Spinal cord (tissue), 10 donors: Measurements from ENCODE around the gene UBE2G1. TPM values are rescaled to one million over a fixed set of nuclear protein-coding genes. Genes with fewer than 3 reads are reported as not detected.

Source experiments
- DNase-seq, 6 donors: peaks; one replicate each; pipeline versions ENCODE4 v3.0.0 to v3.0.0-alpha.2; 2013 to 2015; ENCODE audit warnings: low spot score in 6 of 6, low read depth in 4 of 6
- H3K27ac ChIP-seq: one replicate; pipeline ENCODE4 v1.5.1; 2013; ENCODE audit warnings: low read depth, low read length, control low read depth
- H3K27me3 ChIP-seq: one replicate; pipeline ENCODE4 v1.6.1; 2013; ENCODE audit warnings: low read length; ENCODE audit not compliant: control insufficient read depth, insufficient read depth
- H3K36me3 ChIP-seq: one replicate; pipeline ENCODE4 v1.6.1; 2013; ENCODE audit warnings: low read length; ENCODE audit not compliant: control insufficient read depth, insufficient read depth
- H3K4me1 ChIP-seq: one replicate; pipeline ENCODE4 v1.6.1; 2013; ENCODE audit warnings: low read length; ENCODE audit not compliant: control insufficient read depth, insufficient read depth
- H3K4me3 ChIP-seq: one replicate; pipeline ENCODE4 v1.5.1; 2013; ENCODE audit warnings: low read depth, low read length, control low read depth
- H3K9me3 ChIP-seq: one replicate; pipeline ENCODE4 v1.6.1; 2013; ENCODE audit warnings: low read length; ENCODE audit not compliant: control insufficient read depth, insufficient read depth
- WGBS: methylation state at CpG from one replicate; pipeline ENCODE4 v1.1.5; 2013; ENCODE audit warnings: missing lambda C conversion rate; ENCODE audit not compliant: insufficient coverage; 5-methylcytosine and 5-hydroxymethylcytosine counted together
- polyA plus RNA-seq, 2 donors: library from polyadenylated mRNA; unstranded; fragments of 120-200 nt; gene quantifications; one replicate each; pipeline ENCODE4 v1.2.1, GENCODE V29; 2013; ENCODE audit not compliant: insufficient read length in 2 of 2
- total RNA-seq, 2 donors: library from RNA; depleted of rRNA in 1 of 2; stranded (reverse); fragments of 120-200 nt in 1 of 2; fragments of >200 nt in 1 of 2; gene quantifications; one replicate each; pipeline versions ENCODE4 v1.2.3 to v1.2.4, GENCODE V29; 2013 to 2014
- donor health status: healthy.

The UBE2G1 gene
- total and polyA plus RNA-seq, 4 donors, result 40.3 to 73.4 (median 59.1) TPM

DNA sequence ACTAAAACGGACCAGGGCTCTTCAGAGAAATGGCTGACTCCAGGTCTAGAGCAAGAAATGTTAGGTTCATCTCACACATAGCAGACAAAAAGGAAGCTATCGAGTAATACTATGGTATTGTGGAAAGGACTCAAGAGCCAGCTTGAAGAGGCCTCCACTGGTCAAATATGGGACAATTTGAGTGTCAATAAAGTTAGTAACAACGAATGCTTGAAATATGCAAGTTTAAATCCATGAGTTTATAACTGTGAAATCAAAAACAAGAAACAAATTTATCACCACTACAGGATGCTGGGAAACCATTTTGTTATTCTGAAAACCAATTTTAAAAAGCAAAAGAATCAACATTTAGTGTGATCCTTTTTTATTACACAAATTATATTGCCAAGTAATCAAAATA lies 52.3 kb downstream of the UBE2G1 start:
- no peak for DNase-seq
- Histone ChIP-seq H3K9me3 (no peaks in the 10 kb centered on the region), H3K36me3 (no peaks in the 10 kb centered on the region), H3K27ac (no peak overlapping the region), H3K27me3 (no peaks in the 10 kb centered on the region), H3K4me3 (no peak overlapping the region), H3K4me1 (peaks cover 8% of the 10 kb centered on the region)
- WGBS, result no CpG with 5 or more reads among the region's 3 CpGs

DNA sequence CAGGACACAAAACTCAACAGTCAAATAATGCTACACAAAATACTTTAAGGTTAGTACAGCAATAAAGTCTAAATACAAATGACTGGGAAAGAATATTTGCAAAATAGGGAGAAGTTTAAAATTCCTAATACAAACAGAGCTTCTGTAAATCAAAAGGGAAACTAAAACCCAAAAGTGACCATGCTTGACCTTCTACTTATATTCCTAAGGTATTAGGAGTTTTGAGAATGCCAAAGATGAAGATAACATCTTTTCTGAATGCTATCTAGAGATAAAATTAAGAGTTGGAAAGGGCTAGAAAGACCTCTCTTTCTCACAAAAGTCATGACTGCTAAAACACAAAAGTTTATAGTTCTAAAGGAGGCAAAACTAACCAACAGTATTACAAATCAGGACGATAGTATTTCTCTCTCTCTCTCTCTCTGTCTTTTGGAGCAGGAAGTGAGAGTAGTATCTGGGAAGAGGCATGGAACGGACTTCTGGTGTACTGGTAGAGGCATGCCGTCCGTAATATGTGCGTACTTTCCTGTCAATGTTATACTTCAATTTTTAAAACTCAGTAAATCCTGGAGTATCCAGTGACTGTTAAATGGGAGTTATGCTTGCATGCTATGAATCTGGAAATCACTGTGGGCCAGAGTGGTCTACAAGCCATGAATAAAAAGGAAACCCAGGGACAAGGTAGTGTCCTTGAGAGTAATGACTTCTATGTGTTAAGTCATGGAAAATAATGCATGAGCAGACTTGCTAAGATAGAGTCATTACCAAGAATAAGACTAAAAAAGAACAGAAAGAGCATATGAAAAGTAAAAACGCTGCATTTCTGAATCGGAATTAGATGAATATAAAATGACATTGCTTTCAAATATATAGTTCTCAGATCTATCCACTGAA lies 53.0 kb downstream of the UBE2G1 start:
- H3K4me1 ChIP-seq, result peaks cover 8% of the 10 kb centered on the region
- WGBS, result no CpG with 5 or more reads among the region's 7 CpGs
- H3K27ac ChIP-seq, result no peak overlapping the region
- H3K9me3 ChIP-seq, result no peaks in the 10 kb centered on the region
- H3K36me3 ChIP-seq, result no peaks in the 10 kb centered on the region
- H3K4me3 ChIP-seq, result no peak overlapping the region
- no peaks in the 10 kb centered on the region for H3K27me3 ChIP-seq
- no peak for DNase-seq

DNA sequence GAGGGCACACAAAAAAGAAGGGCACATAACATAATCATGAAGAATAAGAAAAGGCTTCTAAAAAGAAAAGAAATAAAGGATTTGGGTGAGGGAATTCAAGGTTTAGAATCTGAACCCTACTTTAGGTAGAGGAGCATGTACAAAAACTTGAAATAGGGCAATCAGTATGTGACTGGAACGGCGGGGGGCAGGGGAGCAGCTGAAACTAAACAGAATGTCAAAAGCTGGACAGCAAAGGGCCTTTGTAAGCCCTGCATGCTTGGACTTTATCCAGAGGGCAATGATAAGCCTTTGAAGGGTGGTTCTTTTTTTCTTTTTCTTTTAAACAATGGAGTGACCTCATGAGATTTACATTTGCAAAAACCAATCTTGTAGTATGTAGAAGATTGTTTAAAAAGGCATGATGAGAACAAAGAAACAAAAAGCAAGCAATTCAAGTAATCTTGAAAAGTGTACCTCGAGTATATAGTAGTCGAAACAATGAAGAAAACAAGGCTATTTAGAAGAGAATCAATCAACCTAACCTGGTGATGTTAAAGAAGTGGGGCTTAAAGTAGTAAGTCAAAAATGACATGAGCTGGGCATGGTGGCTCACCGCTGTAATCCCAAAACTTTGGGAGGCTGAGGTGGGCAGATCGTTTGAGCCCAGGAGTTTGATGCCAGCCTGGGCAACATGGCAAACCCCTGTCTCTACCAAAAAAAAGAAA lies 56.0 kb downstream of the UBE2G1 start:
- DNase-seq, result peak in 2 of 6 donors; percentile 47 to 52
- Histone ChIP-seq H3K36me3 (no peaks in the 10 kb centered on the region), H3K27me3 (no peaks in the 10 kb centered on the region), H3K9me3 (no peaks in the 10 kb centered on the region), H3K4me3 (no peak overlapping the region), H3K4me1 (peaks cover 4% of the 10 kb centered on the region), H3K27ac (peak overlapping the region; percentile 26)
- 22% methylated on average over 2 of the region's 6 CpGs for WGBS

DNA sequence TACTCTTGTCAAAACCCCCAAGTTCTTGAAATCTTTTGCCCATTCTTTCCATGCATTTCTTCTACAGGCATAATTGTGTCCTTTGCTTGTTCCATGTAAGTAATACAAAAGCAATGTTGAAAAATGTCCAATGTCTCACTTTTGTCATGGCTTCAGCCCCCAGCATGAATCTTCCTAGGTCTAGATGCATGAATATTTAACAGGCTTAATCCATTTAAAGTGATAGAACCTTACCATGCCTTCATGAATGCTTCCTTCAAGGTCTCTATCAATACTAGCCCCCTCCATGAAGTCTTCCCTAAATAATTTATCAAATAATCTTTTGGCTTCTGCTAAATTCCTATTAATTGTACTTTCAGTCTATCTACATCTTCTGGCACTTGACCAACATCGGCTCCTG lies 56.6 kb downstream of the UBE2G1 start:
- Histone ChIP-seq H3K36me3 (no peaks in the 10 kb centered on the region), H3K27me3 (no peaks in the 10 kb centered on the region), H3K9me3 (no peaks in the 10 kb centered on the region), H3K4me3 (no peak overlapping the region), H3K4me1 (peaks cover 4% of the 10 kb centered on the region), H3K27ac (peak overlapping the region; percentile 26)
- no CpG with 5 or more reads among the region's 1 CpG for WGBS
- DNase-seq, result no peak

DNA sequence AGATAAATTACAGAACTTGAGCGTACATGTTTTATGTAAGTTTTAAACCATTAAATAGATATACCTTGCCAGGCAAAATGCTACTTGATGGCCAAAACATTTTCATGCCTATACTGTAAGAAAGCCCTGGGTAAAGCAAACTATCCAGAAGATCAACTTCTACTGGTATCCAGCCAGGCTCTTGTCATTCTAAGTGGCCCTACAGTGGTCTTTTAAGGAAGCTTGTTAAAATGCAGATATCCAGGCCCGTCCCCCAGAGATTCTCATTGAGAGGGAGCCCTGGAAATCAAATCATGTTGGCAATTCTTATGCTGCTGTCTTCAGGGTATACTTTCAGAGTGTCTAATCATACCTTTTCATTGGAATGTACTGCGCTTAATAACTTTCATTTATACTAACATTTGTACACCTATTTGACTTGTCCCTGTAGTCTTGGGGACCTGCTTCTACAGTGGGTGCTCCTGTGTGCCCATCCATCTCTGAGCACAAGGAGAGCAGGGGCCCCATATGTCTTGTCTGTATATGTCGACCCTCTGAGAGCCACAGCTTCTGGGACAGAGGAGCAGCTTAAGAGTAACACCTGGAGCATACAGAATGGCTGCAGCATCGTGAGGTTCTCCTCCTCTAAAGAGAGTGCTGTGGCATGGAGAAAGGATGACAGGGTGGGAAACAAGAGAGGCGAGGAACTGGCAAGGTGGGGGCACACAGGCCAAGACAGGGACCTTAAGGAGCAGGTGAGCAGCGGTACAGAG lies 59.1 kb downstream of the UBE2G1 start:
- H3K27me3 ChIP-seq, result no peaks in the 10 kb centered on the region
- DNase-seq, result no peak
- no peak overlapping the region for H3K4me3 ChIP-seq
- no peak overlapping the region for H3K27ac ChIP-seq
- no peaks in the 10 kb centered on the region for H3K36me3 ChIP-seq
- WGBS, result 71% methylated on average over 4 of the region's 7 CpGs
- H3K9me3 ChIP-seq, result no peaks in the 10 kb centered on the region
- H3K4me1 ChIP-seq, result peaks cover 4% of the 10 kb centered on the region

DNA sequence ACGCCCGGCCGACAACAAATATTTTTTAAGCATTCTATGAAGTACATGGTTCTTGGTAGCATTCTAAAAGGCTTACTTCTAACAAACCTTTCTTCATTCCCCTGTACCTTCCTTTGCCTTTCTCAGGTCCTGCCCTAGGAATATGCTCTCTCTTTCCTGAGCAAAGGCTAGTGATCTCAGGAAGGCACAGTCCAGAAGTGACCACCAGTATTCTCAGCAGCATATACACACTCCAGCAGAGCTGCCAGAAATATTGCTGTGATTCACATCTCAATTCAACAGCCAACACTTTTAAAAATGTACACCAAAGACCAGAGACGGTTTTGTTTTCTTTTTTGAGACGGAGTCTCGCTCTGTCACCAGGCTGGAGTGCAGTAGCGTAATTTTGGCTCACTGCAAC lies 61.3 kb downstream of the UBE2G1 start:
- H3K4me1 ChIP-seq, result peaks cover 4% of the 10 kb centered on the region
- DNase-seq, result no peak
- H3K36me3 ChIP-seq, result no peaks in the 10 kb centered on the region
- no peaks in the 10 kb centered on the region for H3K9me3 ChIP-seq
- no peak overlapping the region for H3K27ac ChIP-seq
- WGBS, result 83% methylated on average over 1 of the region's 7 CpGs
- H3K4me3 ChIP-seq, result no peak overlapping the region
- no peaks in the 10 kb centered on the region for H3K27me3 ChIP-seq

DNA sequence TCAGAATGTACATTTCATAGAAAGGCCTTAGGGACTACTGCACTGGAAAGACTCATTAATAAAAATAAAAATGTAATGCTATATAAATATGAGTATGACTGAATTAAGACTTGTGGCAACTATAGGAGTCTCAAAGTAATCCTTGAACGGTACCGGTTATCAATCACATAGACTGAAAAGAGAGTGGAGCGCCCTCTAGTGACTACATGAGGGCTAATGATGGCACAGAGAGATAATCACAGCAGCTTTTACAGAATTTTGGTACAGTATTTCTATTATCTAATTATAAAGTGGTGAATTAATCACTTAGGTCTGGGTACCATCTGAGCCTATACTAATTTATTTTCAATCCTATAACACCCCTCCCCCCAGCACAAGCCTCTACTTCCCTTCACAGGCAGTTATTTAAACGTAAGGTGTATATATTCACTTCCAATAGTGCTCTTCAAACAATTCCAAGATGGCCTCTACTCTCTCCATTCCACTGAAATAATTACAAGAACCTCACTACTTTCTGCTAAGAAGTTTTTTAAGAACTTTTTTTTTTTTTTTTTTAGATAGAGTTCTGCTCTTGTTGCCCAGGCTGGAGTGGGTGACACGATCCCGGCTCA lies 62.0 kb downstream of the UBE2G1 start:
- no peaks in the 10 kb centered on the region for H3K36me3 ChIP-seq
- WGBS, result 100% methylated on average over 2 of the region's 6 CpGs
- no peaks in the 10 kb centered on the region for H3K27me3 ChIP-seq
- H3K4me3 ChIP-seq, result no peak overlapping the region
- peaks cover 4% of the 10 kb centered on the region for H3K4me1 ChIP-seq
- peak; percentile 26 to 83 (median 46) for DNase-seq
- H3K27ac ChIP-seq, result no peak overlapping the region
- no peaks in the 10 kb centered on the region for H3K9me3 ChIP-seq

DNA sequence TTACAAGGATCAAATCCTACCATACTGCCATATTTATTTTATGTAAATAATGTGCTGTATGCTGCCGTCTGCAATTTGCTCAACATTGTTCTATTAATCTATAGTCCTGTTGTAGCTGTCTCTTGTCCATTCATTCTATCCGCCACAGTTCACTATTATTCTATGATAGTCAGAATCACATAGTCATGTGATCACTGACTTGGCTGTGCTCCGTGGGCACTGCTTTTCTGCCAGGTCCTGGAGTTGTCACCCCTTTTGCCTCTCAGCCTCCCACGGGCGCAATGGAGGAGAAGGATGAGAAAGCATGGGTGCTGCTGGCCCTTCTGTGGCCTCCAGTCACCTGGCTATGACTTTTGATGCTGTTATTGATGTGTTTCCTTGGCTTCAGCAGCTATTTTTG lies 65.4 kb downstream of the UBE2G1 start:
- Histone ChIP-seq H3K27ac (peak overlapping the region; percentile 1), H3K9me3 (no peaks in the 10 kb centered on the region), H3K4me1 (peaks cover 4% of the 10 kb centered on the region), H3K27me3 (no peaks in the 10 kb centered on the region), H3K36me3 (no peaks in the 10 kb centered on the region), H3K4me3 (no peak overlapping the region)
- DNase-seq, result peak in 2 of 6 donors; percentile 32 to 57
- 40% methylated on average over 1 of the region's 5 CpGs for WGBS

DNA sequence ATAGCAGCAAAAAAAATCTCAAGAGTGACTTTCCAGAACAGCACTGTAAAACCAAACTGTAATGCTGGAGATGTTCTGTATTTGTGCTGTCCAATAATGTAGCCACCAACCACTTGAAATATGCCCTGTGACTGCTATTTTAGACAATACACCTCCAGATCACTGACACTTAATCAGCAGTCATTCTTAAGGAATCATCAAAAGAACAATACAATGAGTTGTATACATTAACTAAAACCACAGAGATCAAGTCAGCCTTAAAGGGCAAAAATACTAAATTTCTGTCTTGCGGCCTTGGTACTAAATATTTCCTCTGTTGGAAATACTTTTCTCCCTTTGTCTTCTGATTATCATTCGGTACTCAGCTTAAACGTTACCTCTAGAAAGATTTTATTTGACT lies 69.1 kb downstream of the UBE2G1 start:
- H3K4me1 ChIP-seq, result peaks cover 4% of the 10 kb centered on the region
- H3K27ac ChIP-seq, result no peak overlapping the region
- H3K27me3 ChIP-seq, result no peaks in the 10 kb centered on the region
- WGBS, result 59% methylated on average over 3 of the region's 3 CpGs
- H3K4me3 ChIP-seq, result no peak overlapping the region
- no peak for DNase-seq
- H3K36me3 ChIP-seq, result no peaks in the 10 kb centered on the region
- H3K9me3 ChIP-seq, result no peaks in the 10 kb centered on the region
